ENCODE data around the gene UNC5C. TPM values are rescaled to one million over a fixed set of nuclear protein-coding genes. Genes with fewer than 3 reads are reported as not detected.

The UNC5C gene
- total RNA-seq, 1 donor from 2014 or later: 0.97 TPM

DNA sequence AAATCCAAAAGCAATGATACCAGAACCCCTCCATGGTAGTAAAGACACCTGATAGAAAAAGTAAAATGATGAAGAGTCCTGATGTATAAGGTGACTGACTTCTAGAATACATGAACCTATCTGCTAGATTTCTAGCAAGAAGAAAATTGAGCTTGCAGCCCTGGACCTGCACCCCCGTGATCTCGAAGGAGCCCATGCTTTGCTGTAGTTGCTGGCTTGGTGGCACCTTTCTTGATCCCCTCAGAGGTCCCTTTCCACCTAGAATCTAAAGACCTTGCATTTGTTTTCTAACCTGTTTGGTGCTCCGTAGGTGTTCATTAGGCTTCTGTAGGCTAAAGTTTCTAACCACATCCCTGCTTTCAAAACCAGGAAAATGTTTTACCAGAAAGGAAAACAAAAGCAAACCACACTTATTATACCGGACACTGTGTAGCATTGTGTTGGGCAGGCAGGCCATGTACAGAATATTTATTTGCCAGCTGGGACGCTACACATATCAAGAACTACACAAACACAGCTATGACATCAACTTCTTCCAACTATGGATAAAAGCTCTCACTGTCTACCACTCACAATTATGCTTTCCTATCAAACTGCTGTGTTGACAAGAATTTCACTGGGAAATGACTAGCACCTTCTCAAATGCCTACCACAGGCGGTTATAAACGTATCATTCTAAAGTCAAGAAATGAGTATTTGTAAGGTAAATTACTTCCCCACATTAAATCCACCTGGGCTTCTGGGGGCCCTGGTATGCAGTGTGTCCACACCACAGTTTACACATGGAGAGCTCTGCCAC is 316.2 kb downstream of the UNC5C start:
- H3K36me3 Mint-ChIP-seq (ENCODE audit: low read depth, unreplicated experiment): no peaks in the 10 kb centered on the region
- TF ChIP-seq CTCF (IDR thresholded peaks at IDR 0.05; ENCODE audit: unreplicated experiment): no peak
- H3K27me3 Mint-ChIP-seq (ENCODE audit: unreplicated experiment): no peaks in the 10 kb centered on the region
- H3K4me1 Mint-ChIP-seq (ENCODE audit: unreplicated experiment): no peaks in the 10 kb centered on the region
- H3K27ac Mint-ChIP-seq (ENCODE audit: unreplicated experiment): no peak overlapping the region
- no peak for DNase-seq (ENCODE audit: low spot score)
- H3K4me3 Mint-ChIP-seq (ENCODE audit: unreplicated experiment): no peak overlapping the region
- no peaks in the 10 kb centered on the region for H3K9me3 Mint-ChIP-seq (ENCODE audit: unreplicated experiment)

DNA sequence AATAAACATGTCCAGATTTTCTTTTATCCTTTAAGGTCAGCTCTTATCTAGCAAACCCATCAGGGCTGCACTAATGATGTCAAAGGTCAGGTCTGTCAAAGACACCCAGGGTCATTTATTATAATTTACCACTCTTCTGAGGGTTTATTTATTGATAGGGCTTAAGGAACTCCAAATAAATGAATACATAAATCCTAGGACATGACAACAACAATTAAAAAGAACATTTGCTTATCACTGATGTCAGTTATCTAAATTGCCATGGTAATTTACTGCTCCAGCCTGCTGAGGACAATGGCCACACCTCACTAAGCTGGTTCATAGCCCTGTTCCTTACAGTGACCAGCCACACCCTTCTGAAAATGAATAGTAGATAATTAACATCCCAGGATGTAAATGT is 317.1 kb downstream of the UNC5C start:
- no peaks in the 10 kb centered on the region for H3K9me3 Mint-ChIP-seq (ENCODE audit: unreplicated experiment)
- no peaks in the 10 kb centered on the region for H3K36me3 Mint-ChIP-seq (ENCODE audit: low read depth, unreplicated experiment)
- no peaks in the 10 kb centered on the region for H3K27me3 Mint-ChIP-seq (ENCODE audit: unreplicated experiment)
- no peaks in the 10 kb centered on the region for H3K4me1 Mint-ChIP-seq (ENCODE audit: unreplicated experiment)
- no peak overlapping the region for H3K27ac Mint-ChIP-seq (ENCODE audit: unreplicated experiment)
- no peak for DNase-seq (ENCODE audit: low spot score)
- no peak overlapping the region for H3K4me3 Mint-ChIP-seq (ENCODE audit: unreplicated experiment)
- no peak for TF ChIP-seq CTCF (IDR thresholded peaks at IDR 0.05; ENCODE audit: unreplicated experiment)

DNA sequence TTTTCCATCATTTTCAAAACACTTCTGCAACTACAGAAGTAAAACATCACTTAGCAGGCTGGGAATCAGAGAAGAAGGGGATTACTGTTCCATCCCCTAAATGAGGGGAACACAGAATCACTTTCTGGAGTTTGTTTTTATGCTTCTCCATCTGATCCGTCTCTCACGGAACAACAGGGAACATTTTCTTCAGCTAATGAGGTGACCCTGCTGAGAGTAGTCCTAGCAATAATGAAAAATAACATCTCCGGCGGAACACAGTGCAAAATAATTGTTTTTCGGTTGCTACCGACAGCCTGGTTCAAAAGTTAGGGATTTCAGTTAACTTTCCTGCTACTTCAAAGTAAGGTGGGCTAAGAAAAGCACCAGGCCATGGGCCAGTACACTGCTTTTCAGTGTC is 322.9 kb downstream of the UNC5C start:
- Mint-ChIP-seq H3K9me3 (ENCODE audit: unreplicated experiment) (no peaks in the 10 kb centered on the region), H3K27ac (ENCODE audit: unreplicated experiment) (no peak overlapping the region), H3K36me3 (ENCODE audit: low read depth, unreplicated experiment) (no peaks in the 10 kb centered on the region), H3K4me3 (ENCODE audit: unreplicated experiment) (no peak overlapping the region), H3K27me3 (ENCODE audit: unreplicated experiment) (peaks cover 1% of the 10 kb centered on the region), H3K4me1 (ENCODE audit: unreplicated experiment) (no peaks in the 10 kb centered on the region)
- TF ChIP-seq CTCF (IDR thresholded peaks at IDR 0.05; ENCODE audit: unreplicated experiment): no peak
- no peak for DNase-seq (ENCODE audit: low spot score)

- peaks cover 1% of the 10 kb centered on the region for H3K27me3 Mint-ChIP-seq (ENCODE audit: unreplicated experiment)
- no peak overlapping the region for H3K4me3 Mint-ChIP-seq (ENCODE audit: unreplicated experiment)
- no peaks in the 10 kb centered on the region for H3K36me3 Mint-ChIP-seq (ENCODE audit: low read depth, unreplicated experiment)
- no peak for DNase-seq (ENCODE audit: low spot score)
- no peaks in the 10 kb centered on the region for H3K4me1 Mint-ChIP-seq (ENCODE audit: unreplicated experiment)
- no peaks in the 10 kb centered on the region for H3K9me3 Mint-ChIP-seq (ENCODE audit: unreplicated experiment)
- no peak for TF ChIP-seq CTCF (IDR thresholded peaks at IDR 0.05; ENCODE audit: unreplicated experiment)
- H3K27ac Mint-ChIP-seq (ENCODE audit: unreplicated experiment): no peak overlapping the region
These were observed 324.4 kb downstream of the UNC5C start for GRCh38 chr4:95224402-95224801.
